Left ventricle myocardium superior (tissue), 1 donor: ENCODE data around the gene RARRES2. TPM values are rescaled to one million over a fixed set of nuclear protein-coding genes. Genes with fewer than 3 reads are reported as not detected.

Experiments used
- ATAC-seq: fragments of 200-7000 bp; cut with Tn5 transposase; one replicate; pipeline ENCODE4 v1.9.1; 2020; ENCODE audit warnings: mild to moderate bottlenecking, moderate library complexity
- DNase-seq: peaks from one replicate; pipeline ENCODE4 v3.0.0-alpha.2; 2020
- intact Hi-C: fragments of 100-400 bp; cut with micrococcal nuclease; formaldehyde crosslinking; loops from one replicate; pipeline ENCODE4 v1.11.0; 2022
- total RNA-seq: library from RNA; stranded (reverse); fragmentation: NEBNext Ultra II Directional; extraction: Animal tissue kit (Norgen Biotek cat#: 25700); gene quantifications from one replicate; pipeline ENCODE4 v1.2.1, GENCODE V29; 2021
- donor health status: DM: no; HTN: yes; CAD: no; lungs with severe emphysema.

The RARRES2 gene
- total RNA-seq, 1 donor from 2014 or later, result 18.7 TPM

DNA sequence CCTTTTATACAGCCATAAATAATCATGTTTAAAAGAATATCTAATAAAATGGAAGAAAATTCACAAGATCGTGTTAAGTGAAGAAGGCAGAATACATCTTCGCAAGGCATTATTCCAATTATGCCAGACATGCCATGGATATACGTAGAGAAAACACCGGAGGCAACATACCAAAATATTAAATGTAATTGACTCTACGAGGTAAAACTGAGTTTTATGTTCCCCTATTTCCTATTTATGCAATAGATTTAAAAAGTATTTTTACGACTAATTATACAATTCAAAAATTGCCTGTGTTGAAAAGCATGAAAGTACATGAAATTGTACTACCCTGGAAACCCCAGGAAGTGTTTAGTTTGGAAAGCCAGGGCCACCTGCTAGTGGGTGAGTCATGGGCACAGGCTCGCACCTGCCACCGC is 26.3 kb upstream of the RARRES2 start:
- ATAC-seq (no peak), DNase-seq (no peak)
- intact Hi-C loops, result no loop called here

DNA sequence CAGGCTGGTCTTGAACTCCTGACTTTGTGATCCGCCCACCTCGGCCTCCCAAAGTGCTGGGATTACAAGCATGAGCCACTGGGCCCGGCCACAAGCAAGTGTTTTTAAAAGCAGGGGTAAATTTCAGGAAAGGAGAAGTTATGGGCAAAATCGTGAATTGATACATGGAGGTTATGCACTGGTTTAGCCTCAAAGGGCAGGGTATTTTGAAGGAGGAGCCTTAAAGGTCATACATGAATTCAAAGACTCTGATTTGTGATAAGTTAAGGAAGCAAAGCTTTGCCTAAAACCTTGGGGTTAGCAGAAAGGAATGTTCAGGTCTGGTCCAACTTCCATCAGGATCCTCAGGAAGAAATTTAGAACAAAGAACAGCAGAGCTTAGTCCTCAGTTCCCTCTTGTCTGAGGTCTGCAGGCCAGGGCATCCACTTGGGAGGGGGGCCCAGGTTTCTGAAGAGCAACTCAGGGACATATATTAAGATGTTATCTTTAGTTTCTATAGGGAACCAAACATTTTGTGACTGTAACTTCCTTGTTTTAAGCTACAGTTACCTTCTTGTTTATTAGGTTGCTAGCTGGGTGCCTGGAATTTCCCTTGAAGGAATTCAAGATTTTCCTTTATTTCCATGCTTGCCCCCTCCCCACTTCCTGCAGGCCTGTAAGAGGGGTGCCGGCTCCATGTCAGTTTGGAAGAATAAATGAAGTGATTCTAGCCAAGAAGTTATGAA is 24.4 kb upstream of the RARRES2 start:
- intact Hi-C loops, result no loop called here
- ATAC-seq, result no peak

DNA sequence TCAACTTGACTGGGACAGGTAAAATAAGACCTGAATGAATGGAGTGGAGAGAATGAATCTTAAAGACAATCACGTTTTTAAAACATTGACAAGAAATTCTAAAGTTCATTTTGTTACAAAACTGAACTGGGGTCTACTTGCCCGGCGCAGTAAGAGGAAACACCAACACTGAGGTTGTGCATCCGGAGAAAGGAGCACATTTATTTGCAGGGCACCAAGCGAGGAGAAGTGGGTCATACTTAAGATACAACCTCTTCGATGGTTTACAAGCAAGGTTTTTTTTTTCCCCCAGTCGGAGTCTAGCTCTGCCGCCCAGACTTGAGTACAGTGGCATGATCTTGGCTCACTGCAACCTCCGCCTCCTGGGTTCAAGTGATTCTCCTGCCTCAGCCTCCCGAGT is 23.8 kb upstream of the RARRES2 start:
- ATAC-seq (no peak), DNase-seq (no peak)
- intact Hi-C loops, result no loop called here

More for the DNA sequence above, 24.4 kb upstream of the RARRES2 start:
- DNase-seq, result no peak

DNA sequence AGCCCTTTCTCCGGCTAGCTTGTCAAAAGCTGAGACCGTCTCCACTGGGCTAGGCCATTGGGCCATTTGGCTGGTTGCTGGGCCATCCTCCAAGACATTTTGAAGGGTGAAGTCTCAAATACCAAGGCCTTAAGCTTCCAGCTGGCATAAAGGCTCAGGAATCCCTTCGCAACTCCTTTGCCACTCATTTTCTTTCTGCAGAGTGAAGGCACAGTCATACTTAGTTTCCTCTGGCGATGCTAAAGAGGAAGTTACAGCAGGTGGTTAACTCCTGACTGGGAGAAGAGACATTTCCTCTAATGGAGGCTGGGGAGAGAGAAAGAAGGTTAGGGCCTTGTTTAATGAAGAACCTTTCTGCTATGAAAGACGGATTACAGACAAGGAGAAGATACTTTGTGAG is 22.4 kb upstream of the RARRES2 start:
- intact Hi-C loops, result no loop called here
- DNase-seq, result no peak
- no peak for ATAC-seq

DNA sequence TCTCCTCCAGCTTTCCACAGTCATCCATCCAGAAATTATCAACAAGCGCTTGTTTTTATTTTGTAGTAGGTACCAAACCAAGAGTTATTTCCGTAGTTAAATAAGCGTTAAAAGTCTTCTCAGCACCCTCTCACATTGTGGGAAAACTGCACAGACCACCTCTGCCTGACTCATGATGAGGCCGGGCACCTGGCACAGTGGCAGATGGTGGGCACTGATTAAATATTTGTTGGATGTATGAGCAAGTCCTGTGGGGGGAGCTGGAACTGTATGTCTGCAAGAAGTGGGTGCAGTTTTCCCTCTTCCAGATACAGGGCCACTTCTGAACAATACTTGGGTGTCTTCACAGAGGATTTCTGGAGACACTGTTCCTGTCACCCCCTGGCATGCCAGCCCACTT is 21.9 kb upstream of the RARRES2 start:
- intact Hi-C loops, result no loop called here
- DNase-seq (no peak), ATAC-seq (no peak)

DNA sequence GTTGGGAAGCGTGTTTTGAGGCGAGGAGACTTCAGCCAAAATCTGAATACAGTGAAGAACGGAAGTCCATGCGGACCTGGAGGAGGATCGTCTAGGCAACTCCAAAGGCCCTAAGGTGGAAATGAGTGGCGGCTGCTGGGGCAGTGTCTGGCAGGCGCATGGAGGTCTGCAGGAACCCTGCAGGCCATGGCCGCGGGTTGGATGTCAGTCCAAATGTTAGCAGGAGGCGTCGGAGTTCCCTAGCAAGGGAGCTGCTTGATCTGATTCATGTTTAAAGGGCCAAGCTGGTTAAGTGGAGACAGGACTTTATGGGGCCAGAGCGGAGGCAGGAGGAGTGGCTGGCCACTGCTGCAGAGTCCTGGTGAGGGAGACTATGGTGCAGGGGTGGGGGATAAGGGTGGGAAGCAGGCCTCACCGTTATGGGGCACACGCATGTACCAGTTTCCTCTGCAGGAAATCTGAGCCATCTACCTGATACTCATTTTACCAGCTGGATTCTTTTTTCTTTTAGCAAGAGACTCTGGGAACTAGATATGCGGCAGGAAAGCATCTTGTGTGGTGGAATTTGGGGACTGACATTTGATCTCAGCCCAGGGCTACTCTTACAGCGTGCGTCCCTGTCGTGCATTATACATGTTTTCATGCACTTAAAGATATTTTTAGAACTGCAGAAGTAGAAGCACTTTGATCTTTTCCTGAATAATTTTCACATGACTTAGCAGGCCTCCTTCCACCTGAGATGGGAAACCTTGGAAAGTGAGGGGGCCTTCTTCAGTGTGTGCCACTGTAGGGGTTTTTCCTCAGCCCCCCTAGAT is 20.6 kb upstream of the RARRES2 start:
- no peak for DNase-seq
- ATAC-seq, result peak; percentile 24
- intact Hi-C loops, result no loop called here

DNA sequence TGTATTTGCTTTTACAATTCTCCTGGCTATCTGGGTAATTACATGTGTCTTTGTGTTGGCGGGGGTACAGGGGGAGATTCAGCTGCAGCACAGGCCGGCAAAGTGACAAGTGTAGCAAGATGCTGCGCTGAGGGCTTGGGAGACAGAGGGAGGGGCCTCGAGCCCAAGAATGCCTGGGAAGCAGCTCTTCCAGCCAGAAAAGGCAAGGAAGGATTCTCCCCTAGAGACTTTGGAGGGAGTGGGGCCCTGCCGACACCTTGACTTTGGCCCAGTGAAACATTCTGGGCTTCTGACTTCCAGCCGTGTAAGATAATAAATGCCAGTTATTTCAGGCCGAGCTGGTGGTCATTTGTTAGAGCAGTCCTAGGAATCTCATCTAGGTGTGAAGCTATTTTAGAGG is 20.0 kb upstream of the RARRES2 start:
- intact Hi-C loops, result no loop called here
- no peak for ATAC-seq
- DNase-seq, result no peak

DNA sequence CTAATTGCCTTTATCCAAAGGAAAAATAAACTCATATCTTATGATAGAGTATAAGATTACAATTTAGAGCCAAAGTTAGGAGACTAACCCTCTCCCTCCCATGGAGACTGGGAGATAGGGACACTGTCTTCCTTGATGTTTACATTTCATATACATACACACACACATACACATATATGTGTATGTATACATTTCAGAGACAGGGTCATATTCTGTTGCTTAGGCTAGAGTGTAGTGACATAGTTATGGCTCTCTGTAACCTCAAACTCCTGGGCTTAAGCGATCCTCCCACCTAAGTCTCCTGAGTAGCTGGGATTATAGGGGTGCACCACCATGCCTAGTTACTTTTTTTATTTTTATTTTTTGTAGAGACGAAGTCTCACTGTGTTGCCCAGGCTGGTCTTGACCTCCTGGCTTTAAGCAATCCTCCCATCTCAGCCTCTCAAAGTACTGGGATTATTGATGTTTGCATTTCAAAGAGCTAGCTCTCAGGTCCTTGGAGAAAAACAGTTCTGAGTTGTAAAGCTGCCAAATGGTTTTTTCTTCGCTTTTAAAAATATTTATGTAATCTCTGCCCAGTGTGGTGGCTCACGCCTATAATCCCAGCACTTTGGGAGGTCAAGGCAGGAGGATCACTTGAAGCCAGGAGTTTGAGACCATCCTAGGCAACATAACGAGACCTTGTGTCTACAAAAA is 19.1 kb upstream of the RARRES2 start:
- ATAC-seq (no peak), DNase-seq (no peak)
- intact Hi-C loops, result no loop called here

DNA sequence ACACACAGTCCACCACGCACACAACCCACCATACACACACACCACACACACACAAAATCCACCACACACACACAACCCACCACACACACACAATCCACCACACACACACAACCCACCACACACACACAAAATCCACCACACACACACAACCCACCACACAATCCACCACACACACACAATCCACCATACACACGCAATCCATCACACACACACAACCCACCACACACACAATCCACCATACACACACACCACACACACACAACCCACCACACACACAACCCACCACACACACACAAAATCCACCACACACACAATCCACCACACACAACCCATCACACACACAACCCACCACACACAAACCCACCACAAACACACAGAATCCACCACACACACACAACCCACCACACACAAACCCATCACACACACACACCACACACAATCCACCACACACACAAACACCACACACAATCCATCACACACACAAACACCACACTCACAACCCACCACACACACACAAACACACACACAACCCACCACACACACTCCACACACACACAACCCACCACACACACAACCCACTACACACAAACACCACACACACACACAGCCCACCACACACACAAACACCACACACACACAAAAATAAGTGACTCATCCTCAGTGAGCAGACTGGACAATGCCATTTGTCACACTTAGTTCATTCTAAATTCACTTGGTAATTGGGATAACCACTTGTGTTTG is 18.4 kb upstream of the RARRES2 start:
- ATAC-seq (no peak), DNase-seq (no peak)
- intact Hi-C loops, result no loop called here

DNA sequence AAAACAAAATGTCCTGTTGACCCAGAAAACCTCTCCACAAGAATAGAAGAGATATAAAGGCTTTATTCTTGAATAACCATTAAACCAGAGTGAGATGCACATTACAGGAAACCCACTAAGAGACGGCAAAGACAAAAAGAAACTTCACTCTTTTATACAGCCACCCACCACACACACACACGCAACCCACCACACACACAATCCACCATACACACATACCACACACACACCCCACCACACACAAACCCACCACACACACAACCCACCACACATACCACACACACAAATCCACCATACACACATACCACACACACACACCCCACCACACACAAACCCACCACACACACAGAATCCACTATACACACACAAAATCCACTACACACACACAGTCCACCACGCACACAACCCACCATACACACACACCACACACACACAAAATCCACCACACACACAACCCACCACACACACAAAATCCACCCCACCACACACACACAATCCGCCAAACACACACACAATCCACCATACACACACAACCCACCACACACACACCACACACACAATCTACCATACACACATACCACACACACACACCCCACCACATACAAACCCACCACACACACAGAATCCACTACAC is 17.7 kb upstream of the RARRES2 start:
- ATAC-seq (no peak), DNase-seq (no peak)
- intact Hi-C loops, result no loop called here

DNA sequence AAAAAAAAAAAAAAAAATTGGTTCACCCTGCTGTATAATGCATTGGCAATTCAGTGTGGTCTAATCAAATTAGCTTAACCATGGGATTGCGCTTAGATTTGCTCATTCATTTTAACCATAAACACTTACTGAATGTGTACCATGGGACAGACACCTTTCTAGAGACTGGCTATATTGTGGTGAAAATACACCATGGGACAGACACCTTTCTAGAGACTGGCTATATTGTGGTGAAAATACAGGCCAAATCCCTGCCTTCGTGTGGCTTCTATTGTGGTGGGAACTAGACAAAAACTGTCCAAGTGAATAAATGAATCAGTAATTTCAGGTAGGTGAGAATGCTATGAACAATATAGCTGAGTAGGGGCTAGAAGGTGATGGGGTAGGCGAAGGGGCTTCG is 17.0 kb upstream of the RARRES2 start:
- intact Hi-C loops, result no loop called here
- ATAC-seq (no peak), DNase-seq (no peak)

DNA sequence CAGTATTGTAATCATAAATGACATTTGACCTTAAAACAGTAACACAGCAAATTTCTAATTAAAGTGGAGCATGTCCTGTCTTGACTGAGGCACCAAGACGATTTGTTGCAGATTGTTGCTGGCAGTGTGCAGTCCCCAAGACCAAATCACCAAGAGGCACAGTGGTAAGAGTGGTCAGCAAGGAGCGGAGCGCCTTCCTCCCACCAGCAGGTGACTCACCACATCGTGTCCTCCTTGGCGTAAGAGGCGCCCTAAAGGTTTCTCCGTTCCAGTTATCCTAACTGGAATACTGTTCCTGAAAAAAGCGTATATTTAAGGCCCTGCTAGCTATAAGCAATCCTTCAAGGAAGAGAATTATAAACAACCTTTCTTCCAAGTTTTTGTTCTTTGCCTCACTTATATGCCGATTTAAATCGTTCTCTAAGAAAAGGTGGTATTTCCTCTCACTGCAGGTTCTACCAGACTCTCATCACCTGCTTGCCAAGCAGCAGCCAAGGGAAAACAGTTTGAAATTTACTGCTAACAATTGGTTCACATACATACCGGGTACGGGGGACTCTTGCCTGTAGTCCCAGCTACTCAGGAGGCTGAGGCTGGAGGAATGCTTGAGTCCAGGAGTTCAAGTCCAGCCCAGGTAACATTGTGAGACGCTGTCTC is 16.5 kb upstream of the RARRES2 start:
- ATAC-seq (no peak), DNase-seq (no peak)
- intact Hi-C loops, result no loop called here

DNA sequence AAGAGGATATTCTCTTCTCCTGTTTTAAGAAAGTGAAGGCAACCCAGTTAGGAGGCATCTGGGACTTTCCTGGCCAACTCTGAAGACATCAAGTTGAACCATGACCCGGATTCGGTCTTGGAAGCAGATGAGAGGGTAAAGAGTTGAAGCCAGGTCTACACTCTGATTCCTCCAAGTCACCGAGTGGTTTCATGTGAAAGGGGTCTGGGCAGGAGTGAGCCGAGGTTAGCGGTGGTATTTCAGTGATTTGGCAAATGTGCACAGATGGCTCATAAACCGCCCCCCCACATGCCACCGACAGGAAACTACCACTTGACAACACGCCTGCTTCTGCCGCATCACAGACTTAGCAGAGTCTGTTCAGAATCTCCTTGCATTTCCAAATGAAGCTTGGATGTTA is 15.8 kb upstream of the RARRES2 start:
- DNase-seq (no peak), ATAC-seq (no peak)
- intact Hi-C loops, result no loop called here

DNA sequence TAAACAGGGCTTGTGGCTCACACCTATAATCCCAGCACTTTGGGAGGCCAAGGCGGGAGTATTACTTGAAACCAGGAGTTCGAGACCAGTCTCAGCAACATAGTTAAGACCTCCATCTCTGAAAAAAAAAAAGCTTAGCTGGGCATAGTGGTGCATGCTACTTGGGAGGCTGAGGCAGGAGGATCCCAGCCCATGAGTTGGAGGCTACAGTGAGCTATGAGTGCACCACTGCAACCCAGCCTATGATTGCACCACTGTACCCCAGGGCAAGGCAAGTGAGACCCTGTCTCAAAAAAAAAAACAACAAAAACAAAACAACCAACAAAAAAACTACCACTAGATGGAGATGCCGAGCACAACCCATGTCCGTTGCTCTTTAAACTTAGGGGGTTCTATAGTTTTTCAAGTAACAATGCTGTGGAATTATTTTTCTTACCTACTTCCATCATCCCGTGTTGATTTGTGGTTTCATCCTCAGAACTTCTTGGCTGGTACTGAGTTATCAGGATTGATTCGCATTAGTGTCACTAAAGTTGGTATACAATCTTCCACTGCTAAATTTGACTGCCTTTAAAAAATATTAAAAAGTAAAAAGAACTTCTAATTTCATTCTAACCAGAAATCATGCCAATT is 15.0 kb upstream of the RARRES2 start:
- ATAC-seq, result no peak
- intact Hi-C loops, result no loop called here
- DNase-seq, result no peak

DNA sequence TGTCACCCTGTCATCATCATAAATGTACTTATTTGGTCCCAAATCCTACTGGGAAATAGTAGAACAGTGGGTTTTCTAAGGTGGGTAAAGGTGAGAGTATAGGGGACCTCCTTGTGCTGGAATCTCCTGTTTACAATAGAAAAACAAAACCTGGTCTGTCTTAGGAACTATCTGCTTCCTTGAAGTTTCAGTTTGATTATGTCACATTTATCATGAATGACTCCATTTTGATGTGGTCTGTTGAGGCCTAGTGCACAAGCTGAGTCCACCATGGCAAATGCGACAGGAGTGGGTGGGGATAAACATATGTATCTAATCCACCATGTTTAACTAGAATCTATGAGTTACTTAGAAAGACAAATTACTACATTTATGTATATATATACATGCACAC is 14.2 kb upstream of the RARRES2 start:
- intact Hi-C loops, result no loop called here
- no peak for ATAC-seq

DNA sequence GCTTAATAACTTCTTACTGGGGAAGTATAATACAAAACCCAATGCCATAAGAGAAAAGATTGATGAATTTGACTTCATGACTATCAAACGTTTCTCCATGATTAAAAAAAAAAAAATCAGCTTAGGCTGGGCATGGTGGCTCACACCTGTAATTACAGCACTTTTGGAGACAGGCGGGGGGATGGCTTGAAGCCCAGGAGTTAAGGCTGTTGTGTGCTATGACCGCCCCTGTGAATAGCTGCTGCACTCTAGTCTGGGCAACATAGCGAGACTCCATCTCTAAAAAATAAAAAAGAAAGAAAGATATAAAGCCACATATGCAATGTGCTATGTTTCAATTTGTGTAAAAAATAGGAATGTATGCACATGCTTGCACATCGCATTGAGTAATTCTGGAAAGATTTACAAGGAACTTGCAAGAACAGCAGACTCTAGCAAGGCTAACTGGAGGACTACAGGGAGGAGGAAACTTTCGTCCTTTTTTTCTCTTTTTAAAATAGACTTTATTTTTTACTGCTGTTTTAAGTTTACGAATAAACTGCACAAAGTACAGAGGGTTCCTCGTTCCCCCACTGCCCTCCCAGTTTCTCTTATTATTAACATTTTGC is 10.3 kb upstream of the RARRES2 start:
- no peak for DNase-seq
- no peak for ATAC-seq
- intact Hi-C loops, result no loop called here

More for the DNA sequence above, 14.2 kb upstream of the RARRES2 start:
- no peak for DNase-seq

DNA sequence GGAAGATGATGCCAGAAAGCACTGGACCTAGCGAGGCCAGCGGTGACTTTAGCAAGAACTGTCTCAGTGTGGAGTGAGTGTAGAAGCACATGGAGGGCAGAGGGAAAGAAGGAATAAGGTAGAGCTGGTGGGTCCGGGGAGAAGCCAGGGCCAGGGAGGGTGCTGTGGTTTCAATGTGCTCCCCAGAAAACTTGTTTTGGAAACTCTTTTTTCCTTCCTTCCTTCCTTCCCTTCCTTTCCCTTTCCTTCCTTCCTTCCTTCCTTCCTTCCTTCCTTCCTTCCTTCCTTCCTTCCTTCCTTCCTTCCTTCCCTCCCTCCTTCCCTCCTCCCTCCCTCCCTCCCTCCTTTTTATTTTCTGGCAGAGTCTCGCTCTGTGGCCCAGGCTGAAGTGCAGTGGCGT is 5.5 kb upstream of the RARRES2 start:
- intact Hi-C loops, result no loop called here
- ATAC-seq (no peak), DNase-seq (no peak)

DNA sequence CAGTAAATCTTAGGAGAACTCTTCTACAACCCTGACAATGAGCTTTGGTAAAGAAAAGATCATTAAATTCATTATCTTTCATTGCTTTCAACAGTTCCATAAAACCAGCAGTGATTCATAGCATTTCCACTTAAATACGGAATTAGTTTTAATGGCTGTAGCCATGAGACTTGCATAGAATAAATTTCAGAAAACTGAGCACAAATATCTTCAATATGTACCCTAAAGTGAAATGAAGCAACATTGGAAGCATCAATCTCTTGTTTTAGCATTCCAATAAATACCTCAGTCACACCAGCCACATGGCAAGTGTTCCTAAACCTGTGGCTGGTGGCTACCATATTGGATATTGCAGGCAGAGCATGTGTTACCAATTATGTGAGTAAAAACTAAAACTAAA is 3.6 kb upstream of the RARRES2 start:
- DNase-seq (no peak), ATAC-seq (no peak)
- intact Hi-C loops, result no loop called here
